ENCODE data around the gene ZNF385B.

The ZNF385B gene

GRCh38 chr2:179729966-179730365, 131.4 kb downstream of the ZNF385B start:
- no peak for DNase-seq
- Histone ChIP-seq H3K4me3 (ENCODE audit: insufficient read depth, low read depth, low read length, poor library complexity, severe bottlenecking) (no peak overlapping the region), H3K36me3 (ENCODE audit: control insufficient read depth, insufficient read depth, low read length) (no peaks in the 10 kb centered on the region), H3K9me3 (ENCODE audit: control insufficient read depth, low read length) (no peaks in the 10 kb centered on the region), H3K27ac (ENCODE audit: insufficient read depth, low read length, poor library complexity, severe bottlenecking) (no peak overlapping the region), H3K4me1 (ENCODE audit: control insufficient read depth, insufficient read depth, low read length, poor library complexity, severe bottlenecking) (no peaks in the 10 kb centered on the region), H3K27me3 (replicated peaks; ENCODE audit: control insufficient read depth, insufficient read depth, low read length, poor library complexity, severe bottlenecking) (no peaks in the 10 kb centered on the region)

DNA sequence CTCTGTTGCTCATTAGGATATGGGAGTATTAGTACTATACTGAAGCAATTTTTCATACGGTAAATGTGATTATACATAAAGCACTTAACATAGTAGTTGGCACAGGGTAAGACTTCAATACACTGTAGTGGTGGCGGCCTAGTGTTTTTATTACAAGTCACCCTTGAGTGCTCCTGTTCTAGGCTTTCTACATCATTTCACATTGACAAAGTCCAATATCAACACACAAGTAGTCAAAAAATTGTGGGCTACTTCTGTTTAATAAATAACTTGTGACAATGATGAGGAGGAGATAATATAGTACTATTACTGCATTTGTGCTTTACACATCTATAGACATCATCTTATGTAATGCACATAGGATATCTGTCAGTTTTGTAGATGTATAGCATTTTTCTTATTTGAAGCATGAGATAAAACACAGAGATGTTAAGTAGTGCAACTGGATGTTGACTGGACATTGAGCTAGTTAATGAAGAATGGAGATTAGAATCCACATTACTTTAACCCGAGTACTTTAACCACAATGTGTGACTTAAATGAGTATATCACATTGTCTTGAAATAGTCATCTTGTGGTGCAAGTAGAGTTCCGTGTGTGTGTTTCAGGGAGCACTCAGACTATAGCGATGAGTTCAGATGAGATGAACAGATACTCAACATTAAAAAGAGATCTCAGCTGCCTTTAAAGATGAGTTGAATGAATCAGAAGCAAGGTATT, 134.8 kb downstream of the ZNF385B start:
- no peaks in the 10 kb centered on the region for H3K36me3 ChIP-seq (ENCODE audit: control insufficient read depth, insufficient read depth, low read length)
- no peaks in the 10 kb centered on the region for H3K27me3 ChIP-seq (replicated peaks; ENCODE audit: control insufficient read depth, insufficient read depth, low read length, poor library complexity, severe bottlenecking)
- no peaks in the 10 kb centered on the region for H3K9me3 ChIP-seq (ENCODE audit: control insufficient read depth, low read length)
- H3K4me1 ChIP-seq (ENCODE audit: control insufficient read depth, insufficient read depth, low read length, poor library complexity, severe bottlenecking) = no peaks in the 10 kb centered on the region
- no peak overlapping the region for H3K27ac ChIP-seq (ENCODE audit: insufficient read depth, low read length, poor library complexity, severe bottlenecking)
- no peak for DNase-seq
- no peak overlapping the region for H3K4me3 ChIP-seq (ENCODE audit: insufficient read depth, low read depth, low read length, poor library complexity, severe bottlenecking)

GRCh38 chr2:179724403-179724802, 137.0 kb downstream of the ZNF385B start:
- no peaks in the 10 kb centered on the region for H3K4me1 ChIP-seq (ENCODE audit: control insufficient read depth, insufficient read depth, low read length, poor library complexity, severe bottlenecking)
- DNase-seq = no peak
- no peak overlapping the region for H3K27ac ChIP-seq (ENCODE audit: insufficient read depth, low read length, poor library complexity, severe bottlenecking)
- H3K36me3 ChIP-seq (ENCODE audit: control insufficient read depth, insufficient read depth, low read length) = no peaks in the 10 kb centered on the region
- H3K27me3 ChIP-seq (replicated peaks; ENCODE audit: control insufficient read depth, insufficient read depth, low read length, poor library complexity, severe bottlenecking) = no peaks in the 10 kb centered on the region
- H3K9me3 ChIP-seq (ENCODE audit: control insufficient read depth, low read length) = no peaks in the 10 kb centered on the region
- H3K4me3 ChIP-seq (ENCODE audit: insufficient read depth, low read depth, low read length, poor library complexity, severe bottlenecking) = no peak overlapping the region

GRCh38 chr2:179720173-179720772, 141.1 kb downstream of the ZNF385B start:
- DNase-seq = no peak
- H3K4me1 ChIP-seq (ENCODE audit: control insufficient read depth, insufficient read depth, low read length, poor library complexity, severe bottlenecking) = no peaks in the 10 kb centered on the region
- H3K9me3 ChIP-seq (ENCODE audit: control insufficient read depth, low read length) = no peaks in the 10 kb centered on the region
- H3K27me3 ChIP-seq (replicated peaks; ENCODE audit: control insufficient read depth, insufficient read depth, low read length, poor library complexity, severe bottlenecking) = no peaks in the 10 kb centered on the region
- H3K27ac ChIP-seq (ENCODE audit: insufficient read depth, low read length, poor library complexity, severe bottlenecking) = no peak overlapping the region
- no peaks in the 10 kb centered on the region for H3K36me3 ChIP-seq (ENCODE audit: control insufficient read depth, insufficient read depth, low read length)
- no peak overlapping the region for H3K4me3 ChIP-seq (ENCODE audit: insufficient read depth, low read depth, low read length, poor library complexity, severe bottlenecking)

DNA sequence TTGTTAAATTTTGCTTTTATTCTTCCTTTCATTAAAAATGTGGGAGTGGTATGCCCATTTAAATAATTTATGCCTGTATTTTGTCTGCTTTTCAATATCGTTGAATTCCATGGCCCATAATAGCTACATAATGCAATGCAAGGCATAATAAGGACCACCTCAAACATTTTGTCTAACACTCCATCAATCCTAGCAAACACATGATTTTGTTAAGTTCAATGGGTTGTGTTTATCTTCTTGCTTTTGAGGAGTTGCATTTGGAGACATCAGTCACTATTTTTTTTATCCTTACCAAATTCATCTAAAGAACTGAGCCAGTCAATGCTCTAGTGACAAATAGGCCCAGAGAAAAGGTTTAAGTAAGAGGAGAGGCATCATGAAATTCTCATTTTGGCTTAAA, 145.5 kb downstream of the ZNF385B start:
- no peak overlapping the region for H3K27ac ChIP-seq (ENCODE audit: insufficient read depth, low read length, poor library complexity, severe bottlenecking)
- H3K27me3 ChIP-seq (replicated peaks; ENCODE audit: control insufficient read depth, insufficient read depth, low read length, poor library complexity, severe bottlenecking) = no peaks in the 10 kb centered on the region
- no peaks in the 10 kb centered on the region for H3K36me3 ChIP-seq (ENCODE audit: control insufficient read depth, insufficient read depth, low read length)
- no peak for DNase-seq
- H3K9me3 ChIP-seq (ENCODE audit: control insufficient read depth, low read length) = no peaks in the 10 kb centered on the region
- no peaks in the 10 kb centered on the region for H3K4me1 ChIP-seq (ENCODE audit: control insufficient read depth, insufficient read depth, low read length, poor library complexity, severe bottlenecking)
- H3K4me3 ChIP-seq (ENCODE audit: insufficient read depth, low read depth, low read length, poor library complexity, severe bottlenecking) = no peak overlapping the region

DNA sequence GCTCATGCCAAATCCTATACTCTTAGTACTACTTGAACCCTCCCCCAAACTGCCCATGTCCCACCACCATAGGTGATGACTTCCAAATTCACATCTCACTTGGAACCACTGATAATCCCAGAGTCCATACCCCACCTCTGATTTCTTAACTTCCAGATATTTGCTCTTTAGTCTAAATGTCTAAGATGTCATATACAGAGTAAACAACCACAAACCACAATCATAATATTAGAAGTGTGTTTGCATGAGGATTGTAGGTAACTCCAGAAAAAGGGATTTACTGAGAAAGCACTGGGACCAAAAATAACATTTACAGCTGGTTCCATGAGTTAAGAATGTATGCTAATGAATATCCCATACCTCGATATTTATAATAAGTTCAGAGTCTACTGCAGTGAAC, 146.2 kb downstream of the ZNF385B start:
- no peaks in the 10 kb centered on the region for H3K27me3 ChIP-seq (replicated peaks; ENCODE audit: control insufficient read depth, insufficient read depth, low read length, poor library complexity, severe bottlenecking)
- no peak overlapping the region for H3K27ac ChIP-seq (ENCODE audit: insufficient read depth, low read length, poor library complexity, severe bottlenecking)
- no peak for DNase-seq
- no peaks in the 10 kb centered on the region for H3K36me3 ChIP-seq (ENCODE audit: control insufficient read depth, insufficient read depth, low read length)
- no peaks in the 10 kb centered on the region for H3K9me3 ChIP-seq (ENCODE audit: control insufficient read depth, low read length)
- H3K4me1 ChIP-seq (ENCODE audit: control insufficient read depth, insufficient read depth, low read length, poor library complexity, severe bottlenecking) = no peaks in the 10 kb centered on the region
- H3K4me3 ChIP-seq (ENCODE audit: insufficient read depth, low read depth, low read length, poor library complexity, severe bottlenecking) = no peak overlapping the region

DNA sequence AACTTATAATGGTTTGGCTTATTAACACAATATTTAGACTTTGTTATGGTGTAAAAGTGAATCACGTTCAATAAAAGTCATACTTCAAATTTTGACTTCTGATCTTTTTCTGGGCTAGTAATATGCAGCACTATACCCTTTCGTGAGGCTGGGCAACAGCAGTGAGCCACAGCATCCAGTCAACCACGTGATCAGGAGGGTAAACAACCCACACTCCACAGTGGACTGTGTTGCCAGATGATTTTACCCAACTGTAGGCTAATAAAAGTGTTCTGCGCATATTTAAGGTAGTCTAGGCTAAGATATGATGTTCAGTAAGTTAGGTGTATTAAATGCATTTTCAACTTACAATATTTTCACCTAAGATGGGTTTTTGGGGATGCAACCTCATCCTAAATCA, 148.6 kb downstream of the ZNF385B start:
- Histone ChIP-seq H3K27me3 (replicated peaks; ENCODE audit: control insufficient read depth, insufficient read depth, low read length, poor library complexity, severe bottlenecking) (no peaks in the 10 kb centered on the region), H3K9me3 (ENCODE audit: control insufficient read depth, low read length) (no peaks in the 10 kb centered on the region), H3K36me3 (ENCODE audit: control insufficient read depth, insufficient read depth, low read length) (no peaks in the 10 kb centered on the region), H3K4me3 (ENCODE audit: insufficient read depth, low read depth, low read length, poor library complexity, severe bottlenecking) (no peak overlapping the region), H3K4me1 (ENCODE audit: control insufficient read depth, insufficient read depth, low read length, poor library complexity, severe bottlenecking) (no peaks in the 10 kb centered on the region), H3K27ac (ENCODE audit: insufficient read depth, low read length, poor library complexity, severe bottlenecking) (no peak overlapping the region)
- no peak for DNase-seq

GRCh38 chr2:179711375-179711774, 150.0 kb downstream of the ZNF385B start:
- no peaks in the 10 kb centered on the region for H3K9me3 ChIP-seq (ENCODE audit: control insufficient read depth, low read length)
- no peaks in the 10 kb centered on the region for H3K36me3 ChIP-seq (ENCODE audit: control insufficient read depth, insufficient read depth, low read length)
- DNase-seq = no peak
- no peak overlapping the region for H3K4me3 ChIP-seq (ENCODE audit: insufficient read depth, low read depth, low read length, poor library complexity, severe bottlenecking)
- H3K27me3 ChIP-seq (replicated peaks; ENCODE audit: control insufficient read depth, insufficient read depth, low read length, poor library complexity, severe bottlenecking) = no peaks in the 10 kb centered on the region
- no peaks in the 10 kb centered on the region for H3K4me1 ChIP-seq (ENCODE audit: control insufficient read depth, insufficient read depth, low read length, poor library complexity, severe bottlenecking)
- H3K27ac ChIP-seq (ENCODE audit: insufficient read depth, low read length, poor library complexity, severe bottlenecking) = no peak overlapping the region

- H3K4me1 ChIP-seq (ENCODE audit: control insufficient read depth, insufficient read depth, low read length, poor library complexity, severe bottlenecking) = no peaks in the 10 kb centered on the region
- H3K36me3 ChIP-seq (ENCODE audit: control insufficient read depth, insufficient read depth, low read length) = no peaks in the 10 kb centered on the region
- H3K27me3 ChIP-seq (replicated peaks; ENCODE audit: control insufficient read depth, insufficient read depth, low read length, poor library complexity, severe bottlenecking) = no peaks in the 10 kb centered on the region
- no peak overlapping the region for H3K4me3 ChIP-seq (ENCODE audit: insufficient read depth, low read depth, low read length, poor library complexity, severe bottlenecking)
- DNase-seq = no peak
- no peak overlapping the region for H3K27ac ChIP-seq (ENCODE audit: insufficient read depth, low read length, poor library complexity, severe bottlenecking)
- H3K9me3 ChIP-seq (ENCODE audit: control insufficient read depth, low read length) = no peaks in the 10 kb centered on the region
These were observed 157.7 kb downstream of the ZNF385B start for GRCh38 chr2:179703702-179704101.

GRCh38 chr2:179702912-179703311, 158.5 kb downstream of the ZNF385B start:
- Histone ChIP-seq H3K27ac (ENCODE audit: insufficient read depth, low read length, poor library complexity, severe bottlenecking) (no peak overlapping the region), H3K36me3 (ENCODE audit: control insufficient read depth, insufficient read depth, low read length) (no peaks in the 10 kb centered on the region), H3K4me3 (ENCODE audit: insufficient read depth, low read depth, low read length, poor library complexity, severe bottlenecking) (no peak overlapping the region), H3K9me3 (ENCODE audit: control insufficient read depth, low read length) (no peaks in the 10 kb centered on the region), H3K4me1 (ENCODE audit: control insufficient read depth, insufficient read depth, low read length, poor library complexity, severe bottlenecking) (no peaks in the 10 kb centered on the region), H3K27me3 (replicated peaks; ENCODE audit: control insufficient read depth, insufficient read depth, low read length, poor library complexity, severe bottlenecking) (no peaks in the 10 kb centered on the region)
- no peak for DNase-seq

All from effector memory CD4-positive, alpha-beta T cell (primary cell).